ENCODE measurements around the gene ALDH3B2. TPM values are rescaled to one million over a fixed set of nuclear protein-coding genes. Genes with fewer than 3 reads are reported as not detected.
"Not testable (repeated sequence)": the region's sequence is repeated elsewhere in the genome, so short reads cannot be mapped to it uniquely, and the experiment has no call there.

The ALDH3B2 gene, protein sequence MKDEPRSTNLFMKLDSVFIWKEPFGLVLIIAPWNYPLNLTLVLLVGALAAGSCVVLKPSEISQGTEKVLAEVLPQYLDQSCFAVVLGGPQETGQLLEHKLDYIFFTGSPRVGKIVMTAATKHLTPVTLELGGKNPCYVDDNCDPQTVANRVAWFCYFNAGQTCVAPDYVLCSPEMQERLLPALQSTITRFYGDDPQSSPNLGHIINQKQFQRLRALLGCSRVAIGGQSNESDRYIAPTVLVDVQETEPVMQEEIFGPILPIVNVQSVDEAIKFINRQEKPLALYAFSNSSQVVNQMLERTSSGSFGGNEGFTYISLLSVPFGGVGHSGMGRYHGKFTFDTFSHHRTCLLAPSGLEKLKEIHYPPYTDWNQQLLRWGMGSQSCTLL
- total RNA-seq (not detected in 2 replicates), polyA plus RNA-seq (0.09 TPM in 1 of 2 replicates, not detected in the other), polyA minus RNA-seq (1.00 TPM in 1 of 2 replicates, not detected in the other)
- total RNA-seq (2013), result 0.05 TPM

DNA sequence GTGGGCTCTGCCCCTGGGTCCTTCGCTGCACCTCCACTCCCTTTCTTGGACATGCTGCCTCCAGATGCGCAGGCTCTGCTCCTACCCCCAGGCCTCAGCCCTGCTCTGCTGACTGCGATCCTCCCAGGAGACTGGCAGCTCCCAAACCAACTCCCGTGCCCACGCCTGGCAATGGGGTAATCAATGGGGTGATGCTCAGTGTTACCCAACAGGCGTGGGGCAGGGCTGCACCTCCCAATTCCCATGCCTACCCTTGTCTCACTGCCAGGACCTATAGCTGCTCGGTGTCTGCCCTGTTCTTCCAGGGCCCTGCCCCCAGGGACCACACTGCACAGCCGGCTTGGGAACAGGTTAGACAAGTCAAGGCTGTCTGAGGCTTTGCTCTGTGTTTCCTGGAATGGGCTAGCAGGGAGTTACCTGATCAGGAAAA is at the start of gene ALDH3B2:
TSS of gene ALDH3B2 (minus strand) at position 182 of the 430 bp plus-strand sequence. CDS start 7,688 bp downstream, outside the sequence.
- H3K27me3 Mint-ChIP-seq, result peaks cover 36% of the 10 kb centered on the region
- H3K79me2 ChIP-seq (ENCODE audit: control insufficient read depth, insufficient read depth, low read length), result no peaks in the 10 kb centered on the region
- TF ChIP-seq EZH2 (IDR thresholded peaks at IDR 0.05; ENCODE audit: borderline replicate concordance, insufficient read depth, low read depth, low read length, poor library complexity, severe bottlenecking), result no peak
- TF ChIP-seq, protein P1, sequence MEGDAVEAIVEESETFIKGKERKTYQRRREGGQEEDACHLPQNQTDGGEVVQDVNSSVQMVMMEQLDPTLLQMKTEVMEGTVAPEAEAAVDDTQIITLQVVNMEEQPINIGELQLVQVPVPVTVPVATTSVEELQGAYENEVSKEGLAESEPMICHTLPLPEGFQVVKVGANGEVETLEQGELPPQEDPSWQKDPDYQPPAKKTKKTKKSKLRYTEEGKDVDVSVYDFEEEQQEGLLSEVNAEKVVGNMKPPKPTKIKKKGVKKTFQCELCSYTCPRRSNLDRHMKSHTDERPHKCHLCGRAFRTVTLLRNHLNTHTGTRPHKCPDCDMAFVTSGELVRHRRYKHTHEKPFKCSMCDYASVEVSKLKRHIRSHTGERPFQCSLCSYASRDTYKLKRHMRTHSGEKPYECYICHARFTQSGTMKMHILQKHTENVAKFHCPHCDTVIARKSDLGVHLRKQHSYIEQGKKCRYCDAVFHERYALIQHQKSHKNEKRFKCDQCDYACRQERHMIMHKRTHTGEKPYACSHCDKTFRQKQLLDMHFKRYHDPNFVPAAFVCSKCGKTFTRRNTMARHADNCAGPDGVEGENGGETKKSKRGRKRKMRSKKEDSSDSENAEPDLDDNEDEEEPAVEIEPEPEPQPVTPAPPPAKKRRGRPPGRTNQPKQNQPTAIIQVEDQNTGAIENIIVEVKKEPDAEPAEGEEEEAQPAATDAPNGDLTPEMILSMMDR (IDR thresholded peaks at IDR 0.05), result no peak
- H4K20me1 ChIP-seq (ENCODE audit: control insufficient read depth, insufficient read depth, low read length, poor library complexity, severe bottlenecking), result no peaks in the 10 kb centered on the region
- no peak within 1 kb of the TSS for H3K27ac ChIP-seq (ENCODE audit: low read length in 2 of 2)
- ATAC-seq (ENCODE audit: low read depth) (no peak), DNase-seq (no peak)
- intact Hi-C loops (cut with micrococcal nuclease), result no loop called here
- H2AFZ ChIP-seq (ENCODE audit: insufficient read depth, low read depth, low read length, poor library complexity, severe bottlenecking), result no peak within 1 kb of the TSS
- no peaks in the 10 kb centered on the region for H3K36me3 ChIP-seq (replicated peaks in 1 of 2; ENCODE audit: control extremely low read depth in 1 of 2, control insufficient read depth in 1 of 2, extremely low read depth in 1 of 2, insufficient read depth in 2 of 2, low read length in 1 of 2)
- H3K9me3 ChIP-seq (ENCODE audit: control extremely low read depth in 1 of 3, control insufficient read depth in 2 of 3, insufficient read depth in 1 of 3, low read length in 2 of 3), result peaks cover 0 to 13% (median 0%) of the 10 kb centered on the region in 3 donors
- H3K4me2 ChIP-seq (replicated peaks; ENCODE audit: low read depth, low read length, poor library complexity, severe bottlenecking), result no peak within 1 kb of the TSS
- no peak within 1 kb of the TSS for H3K4me3 Mint-ChIP-seq
- WGBS (ENCODE audit: insufficient coverage), result 96% methylated on average over 6 of the region's 8 CpGs
- peaks cover 0 to 32% (median 11%) of the 10 kb centered on the region in 4 experiments for H3K27me3 ChIP-seq (replicated peaks in 1 of 4; ENCODE audit: control extremely low read depth in 1 of 4, control insufficient read depth in 3 of 4, insufficient read depth in 4 of 4, low read length in 3 of 4)
- peaks cover 0 to under 1% of the 10 kb centered on the region in 2 donors for H3K4me1 ChIP-seq (ENCODE audit: control insufficient read depth in 2 of 2, insufficient read depth in 2 of 2, low read length in 2 of 2)
- H3K4me3 ChIP-seq (ENCODE audit: control extremely low read depth in 1 of 5, extremely low read depth in 1 of 5, insufficient read depth in 1 of 5, low read depth in 2 of 5, low read length in 4 of 5), result no peak within 1 kb of the TSS
- H3K9me3 Mint-ChIP-seq (ENCODE audit: insufficient read depth), result no peaks in the 10 kb centered on the region
- no peak within 1 kb of the TSS for H3K9ac ChIP-seq (ENCODE audit: low read length)
- no peaks in the 10 kb centered on the region for H3K4me1 Mint-ChIP-seq
- ChIA-PET CTCF (interaction anchor here (1.5 kb wide), 1 partner anchor 15 kb away, joined by 3 read pairs; no protein-coding TSS in a partner anchor), POLR2A (no interaction called here)
- no peak within 1 kb of the TSS for H3K27ac Mint-ChIP-seq

GRCh38 chr11:67723036-67723435 is 48.6 kb upstream of the ALDH3B2 start:
- H3K4me2 ChIP-seq (replicated peaks; ENCODE audit: low read depth, low read length, poor library complexity, severe bottlenecking); H3K27ac Mint-ChIP-seq; H3K9ac ChIP-seq (ENCODE audit: low read length); POLR2A ChIA-PET; H3K4me3 Mint-ChIP-seq; ATAC-seq (ENCODE audit: low read depth); H3K36me3 ChIP-seq (replicated peaks in 1 of 2; ENCODE audit: control extremely low read depth in 1 of 2, control insufficient read depth in 1 of 2, extremely low read depth in 1 of 2, insufficient read depth in 2 of 2, low read length in 1 of 2); H3K27ac ChIP-seq (ENCODE audit: low read length in 2 of 2); H3K4me1 Mint-ChIP-seq; H3K79me2 ChIP-seq (ENCODE audit: control insufficient read depth, insufficient read depth, low read length); H3K4me3 ChIP-seq (ENCODE audit: control extremely low read depth in 1 of 5, extremely low read depth in 1 of 5, insufficient read depth in 1 of 5, low read depth in 2 of 5, low read length in 4 of 5); H3K4me1 ChIP-seq (ENCODE audit: control insufficient read depth in 2 of 2, insufficient read depth in 2 of 2, low read length in 2 of 2); H3K27me3 ChIP-seq (replicated peaks in 1 of 4; ENCODE audit: control extremely low read depth in 1 of 4, control insufficient read depth in 3 of 4, insufficient read depth in 4 of 4, low read length in 3 of 4); H3K9me3 ChIP-seq (ENCODE audit: control extremely low read depth in 1 of 3, control insufficient read depth in 2 of 3, insufficient read depth in 1 of 3, low read length in 2 of 3); DNase-seq; H3K9me3 Mint-ChIP-seq (ENCODE audit: insufficient read depth); intact Hi-C loops (cut with micrococcal nuclease); H4K20me1 ChIP-seq (ENCODE audit: control insufficient read depth, insufficient read depth, low read length, poor library complexity, severe bottlenecking); H2AFZ ChIP-seq (ENCODE audit: insufficient read depth, low read depth, low read length, poor library complexity, severe bottlenecking); CTCF ChIA-PET: not testable (repeated sequence)
- WGBS (ENCODE audit: insufficient coverage), result no CpG with 5 or more reads among the region's 9 CpGs
- peaks cover 27% of the 10 kb centered on the region for H3K27me3 Mint-ChIP-seq

DNA sequence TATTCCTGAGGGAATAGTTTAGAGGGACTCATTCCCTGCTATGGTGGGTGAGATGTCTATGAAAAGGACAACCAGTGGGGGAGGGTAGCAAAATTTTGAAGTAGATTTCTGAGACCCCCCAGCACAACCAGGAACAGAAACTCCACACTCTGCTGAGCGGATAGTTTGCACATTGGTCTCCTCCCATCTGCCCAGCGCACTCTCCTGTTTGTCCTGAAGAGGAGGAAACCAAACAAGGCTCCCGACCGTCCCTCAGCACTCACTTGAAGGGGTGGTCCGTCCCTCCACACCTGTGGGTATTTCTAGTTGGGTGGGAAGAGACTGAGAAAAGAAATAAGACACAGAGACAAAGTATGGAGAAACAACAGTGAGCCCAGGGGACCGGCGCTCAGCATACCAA is 41.8 kb upstream of the ALDH3B2 start:
- H3K27ac Mint-ChIP-seq; H3K9me3 Mint-ChIP-seq (ENCODE audit: insufficient read depth); H3K4me3 Mint-ChIP-seq; CTCF ChIA-PET; intact Hi-C loops (cut with micrococcal nuclease); H3K36me3 ChIP-seq (replicated peaks in 1 of 2; ENCODE audit: control extremely low read depth in 1 of 2, control insufficient read depth in 1 of 2, extremely low read depth in 1 of 2, insufficient read depth in 2 of 2, low read length in 1 of 2); H3K9ac ChIP-seq (ENCODE audit: low read length); ATAC-seq (ENCODE audit: low read depth); H2AFZ ChIP-seq (ENCODE audit: insufficient read depth, low read depth, low read length, poor library complexity, severe bottlenecking); H4K20me1 ChIP-seq (ENCODE audit: control insufficient read depth, insufficient read depth, low read length, poor library complexity, severe bottlenecking); POLR2A ChIA-PET; H3K9me3 ChIP-seq (ENCODE audit: control extremely low read depth in 1 of 3, control insufficient read depth in 2 of 3, insufficient read depth in 1 of 3, low read length in 2 of 3); H3K27me3 ChIP-seq (replicated peaks in 1 of 4; ENCODE audit: control extremely low read depth in 1 of 4, control insufficient read depth in 3 of 4, insufficient read depth in 4 of 4, low read length in 3 of 4); H3K27ac ChIP-seq (ENCODE audit: low read length in 2 of 2); H3K4me1 Mint-ChIP-seq; H3K4me3 ChIP-seq (ENCODE audit: control extremely low read depth in 1 of 5, extremely low read depth in 1 of 5, insufficient read depth in 1 of 5, low read depth in 2 of 5, low read length in 4 of 5); H3K79me2 ChIP-seq (ENCODE audit: control insufficient read depth, insufficient read depth, low read length); H3K4me2 ChIP-seq (replicated peaks; ENCODE audit: low read depth, low read length, poor library complexity, severe bottlenecking): not testable (repeated sequence)
- peaks cover 21% of the 10 kb centered on the region for H3K27me3 Mint-ChIP-seq
- peaks cover 0 to 36% of the 10 kb centered on the region in 2 donors for H3K4me1 ChIP-seq (ENCODE audit: control insufficient read depth in 2 of 2, insufficient read depth in 2 of 2, low read length in 2 of 2)
- WGBS (ENCODE audit: insufficient coverage), result no CpG with 5 or more reads among the region's 7 CpGs
- peak; percentile 43 for DNase-seq
